Fibroblast of lung (primary cell): ENCODE measurements around the gene CDK7. TPM values are rescaled to one million over a fixed set of nuclear protein-coding genes. Genes with fewer than 3 reads are reported as not detected.
A peak's percentile ranks its signal among the peaks of the same experiment; 100 is the strongest.
"Not testable (repeated sequence)": the region's sequence is repeated elsewhere in the genome, so short reads cannot be mapped to it uniquely, and the experiment has no call there.

Source experiments
- DNase-seq, 2 donors: peaks; one replicate each; pipeline versions ENCODE4 v3.0.0 to v3.0.0-alpha.2; 2010; ENCODE audit warnings: low read depth in 2 of 2
- H2AFZ ChIP-seq: 2 replicates; pipeline ENCODE4 v1.5.1; 2012; ENCODE audit warnings: low read length, control low read depth, inconsistent platforms
- H3K27ac ChIP-seq: 2 replicates; pipeline ENCODE4 v1.5.1; 2011; ENCODE audit warnings: low read length, control low read depth; ENCODE audit not compliant: insufficient read depth
- H3K27me3 ChIP-seq: 2 replicates; pipeline ENCODE4 v1.5.1; 2011; ENCODE audit warnings: mild to moderate bottlenecking, low read length; ENCODE audit not compliant: control insufficient read depth, insufficient read depth
- H3K36me3 ChIP-seq: 2 replicates; pipeline ENCODE4 v1.5.1; 2011; ENCODE audit warnings: low read length; ENCODE audit not compliant: control insufficient read depth, insufficient read depth
- H3K4me1 ChIP-seq: 2 replicates; pipeline ENCODE4 v1.5.1; 2011; ENCODE audit warnings: low read length; ENCODE audit not compliant: control insufficient read depth, insufficient read depth; ENCODE audit errors: extremely low read depth
- H3K4me2 ChIP-seq: 2 replicates; pipeline ENCODE4 v1.5.1; 2011; ENCODE audit warnings: low read length, control low read depth; ENCODE audit not compliant: insufficient read depth; ENCODE audit errors: extremely low read depth
- H3K4me3 ChIP-seq, 4 experiments: fragments of 200-600 bp in 1 of 4; sonication (generic) in 1 of 4; replicated peaks in 1 of 4; 2 replicates each; pipeline ENCODE4 v1.5.1; 2011 to 2016; ENCODE audit warnings: low read length in 4 of 4, low read depth in 3 of 4, mild to moderate bottlenecking in 3 of 4, control low read depth in 2 of 4, inconsistent platforms in 1 of 4, mixed read lengths in 1 of 4; ENCODE audit not compliant: insufficient read depth in 1 of 4; ENCODE audit errors: control extremely low read depth in 1 of 4
- H3K79me2 ChIP-seq: 2 replicates; pipeline ENCODE4 v1.5.1; 2012; ENCODE audit warnings: mild to moderate bottlenecking, low read length, inconsistent platforms; ENCODE audit not compliant: control insufficient read depth, insufficient read depth
- H3K9ac ChIP-seq: 2 replicates; pipeline ENCODE4 v1.5.1; 2011; ENCODE audit warnings: mild to moderate bottlenecking, low read length, control low read depth; ENCODE audit not compliant: insufficient read depth
- H3K9me3 ChIP-seq: 2 replicates; pipeline ENCODE4 v1.5.1; 2012; ENCODE audit warnings: low read depth, low read length; ENCODE audit not compliant: control insufficient read depth, insufficient read depth
- H4K20me1 ChIP-seq: 2 replicates; pipeline ENCODE4 v1.5.1; 2011; ENCODE audit warnings: low read length; ENCODE audit not compliant: control insufficient read depth, insufficient read depth; ENCODE audit errors: extremely low read depth
- CTCF ChIP-seq, 2 donors: IDR thresholded peaks in 1 of 2; conservative IDR thresholded peaks in 1 of 2; 1 replicate in 1 of 2; 2 replicates in 1 of 2; pipeline ENCODE4 v1.5.1; 2011 to 2012; ENCODE audit warnings: low read length in 2 of 2, control low read depth in 1 of 2, inconsistent platforms in 1 of 2, low read depth in 1 of 2, mild to moderate bottlenecking in 1 of 2
- EZH2 ChIP-seq: IDR thresholded peaks from 2 replicates; pipeline ENCODE4 v1.5.1; 2012; ENCODE audit warnings: low read length, control low read depth, mild to moderate bottlenecking; ENCODE audit errors: missing control alignments
- polyA plus RNA-seq, 2 donors: library from polyadenylated mRNA; depleted of rRNA in 1 of 2; stranded (reverse) in 1 of 2; unstranded in 1 of 2; fragments of >200 nt; gene quantifications; 2 replicates each; pipeline ENCODE4 v1.2.1, GENCODE V29; 2011 to 2012; ENCODE audit warnings: missing spikeins in 1 of 2
- total RNA-seq: library from RNA; depleted of rRNA; stranded (reverse); fragments of >200 nt; gene quantifications from 2 replicates; pipeline ENCODE4 v1.2.1, GENCODE V29; 2014

The CDK7 gene
- total and polyA plus RNA-seq, 2 donors (not counting 1 experiment from before 2014, with no cell fraction given): 74.3 to 95.4 TPM

DNA sequence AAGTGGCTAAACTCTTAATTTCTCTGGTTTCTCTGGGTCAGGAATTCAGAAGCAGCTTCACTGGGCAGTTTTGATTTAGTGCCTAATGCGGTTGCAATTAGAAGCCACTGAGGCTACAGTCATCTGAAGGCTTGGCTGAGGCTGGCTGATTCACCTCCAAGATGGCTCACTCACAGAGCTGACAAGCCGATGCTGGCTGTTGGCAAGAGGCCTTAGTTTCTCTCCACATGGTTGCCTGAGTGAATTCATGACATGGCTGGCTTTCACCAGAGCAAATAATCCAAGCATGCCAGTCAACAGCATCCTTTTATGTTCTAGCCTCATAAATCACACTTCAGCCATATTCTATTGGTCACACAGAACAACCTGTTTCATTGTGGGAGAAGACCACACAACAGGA, 2.8 kb upstream of the CDK7 start:
- no peak overlapping the region for H3K4me3 ChIP-seq
- H3K27me3 ChIP-seq: no peaks in the 10 kb centered on the region
- H3K79me2 ChIP-seq: peaks cover 17% of the 10 kb centered on the region
- H3K27ac ChIP-seq: no peak overlapping the region
- peak in 1 of 2 donors; percentile 86 for DNase-seq
- no peak overlapping the region for H3K9ac ChIP-seq
- H3K9me3 ChIP-seq: no peaks in the 10 kb centered on the region
- H4K20me1 ChIP-seq: no peaks in the 10 kb centered on the region
- H3K4me1 ChIP-seq: no peaks in the 10 kb centered on the region
- TF ChIP-seq EZH2 (no peak), CTCF (conservative IDR thresholded peaks at IDR 0.05 in 1 of 2, IDR thresholded peaks at IDR 0.05 in 1 of 2; ENCODE audit: low read depth in 1 of 2, low read length in 2 of 2) (no peak)
- H3K4me2 ChIP-seq: no peak overlapping the region
- no peak overlapping the region for H2AFZ ChIP-seq
- H3K36me3 ChIP-seq: no peaks in the 10 kb centered on the region

DNA sequence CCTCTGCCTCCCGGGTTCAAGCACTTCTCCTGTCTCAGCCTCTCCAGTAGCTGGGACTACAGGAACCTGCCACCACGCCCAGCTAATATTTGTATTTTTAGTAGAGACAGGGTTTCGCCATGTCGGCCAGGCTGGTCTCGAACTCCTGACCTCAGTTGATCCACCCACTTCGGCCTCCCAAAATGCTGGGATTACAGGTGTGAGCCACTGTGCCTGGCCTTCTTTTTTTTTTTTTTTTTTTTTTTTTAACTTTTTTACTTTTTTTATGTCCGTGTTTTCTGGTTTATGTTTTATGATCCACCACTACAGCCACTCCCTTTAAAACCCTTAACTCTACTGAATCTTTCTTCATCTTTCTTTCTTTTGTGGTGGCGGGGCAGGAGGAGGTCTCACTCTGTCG, 2.0 kb downstream of the CDK7 start:
- not testable (repeated sequence) for H3K36me3 ChIP-seq, DNase-seq, H2AFZ ChIP-seq, H3K27me3 ChIP-seq, H3K4me1 ChIP-seq, H3K9me3 ChIP-seq, H3K4me2 ChIP-seq, H3K9ac ChIP-seq, H4K20me1 ChIP-seq, H3K27ac ChIP-seq
- peaks cover 46% of the 10 kb centered on the region for H3K79me2 ChIP-seq
- peak overlapping the region in 1 of 4 experiments; percentile 21 for H3K4me3 ChIP-seq

GRCh38 chr5:69237877-69238276, 3.2 kb downstream of the CDK7 start:
- no peaks in the 10 kb centered on the region for H3K9me3 ChIP-seq
- H3K4me1 ChIP-seq: no peaks in the 10 kb centered on the region
- TF ChIP-seq CTCF (conservative IDR thresholded peaks at IDR 0.05 in 1 of 2, IDR thresholded peaks at IDR 0.05 in 1 of 2; ENCODE audit: low read depth in 1 of 2, low read length in 2 of 2) (no peak), EZH2 (no peak)
- H3K4me2 ChIP-seq: peak overlapping the region; percentile 56
- H2AFZ ChIP-seq: no peak overlapping the region
- H3K9ac ChIP-seq: no peak overlapping the region
- peaks cover 56% of the 10 kb centered on the region for H3K79me2 ChIP-seq
- peaks cover 2% of the 10 kb centered on the region for H3K36me3 ChIP-seq
- no peak for DNase-seq
- H3K4me3 ChIP-seq: no peak overlapping the region
- no peaks in the 10 kb centered on the region for H3K27me3 ChIP-seq
- H4K20me1 ChIP-seq: no peaks in the 10 kb centered on the region
- peak overlapping the region; percentile 71 for H3K27ac ChIP-seq
